ENCODE data around the gene FHIT. TPM values are rescaled to one million over a fixed set of nuclear protein-coding genes. Genes with fewer than 3 reads are reported as not detected.

Gene FHIT
- total and polyA plus RNA-seq, 2 of the 4 experiments (the other 2 are of a cell fraction): 0.07 TPM; not detected in 1

DNA sequence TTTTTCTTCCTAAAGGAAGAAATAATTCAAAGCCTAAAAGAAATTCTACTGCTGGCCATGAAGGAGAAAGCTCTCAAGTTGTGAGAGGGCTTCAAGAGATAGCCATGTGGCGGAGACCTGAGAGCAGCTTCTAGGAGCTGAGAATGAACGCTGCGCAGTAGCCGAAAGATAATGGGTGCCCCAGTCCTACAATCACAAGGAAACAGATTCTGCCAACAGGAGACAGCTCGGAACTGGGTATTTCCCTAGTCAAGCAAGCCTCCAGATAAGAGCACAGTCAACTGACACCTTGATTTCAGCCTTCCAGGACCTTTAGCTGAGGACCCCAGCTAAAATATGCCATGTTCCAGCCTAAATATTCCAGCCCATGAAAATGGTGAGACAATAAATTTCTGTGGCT, 824.1 kb downstream of the FHIT start:
- Histone ChIP-seq H2BK15ac (ENCODE audit: low read depth, low read length) (no peak overlapping the region), H2AK9ac (replicated peaks; ENCODE audit: low read depth, low read length, poor library complexity) (no peak overlapping the region), H3K27me3 (ENCODE audit: control insufficient read depth, insufficient read depth, low read length) (no peaks in the 10 kb centered on the region), H3K27ac (ENCODE audit: insufficient read depth, low read length) (no peak overlapping the region), H4K5ac (ENCODE audit: low read depth, low read length) (no peak overlapping the region), H4K8ac (ENCODE audit: low read depth in 2 of 2, low read length in 2 of 2) (no peak overlapping the region), H3K9ac (ENCODE audit: low read depth, low read length) (no peak overlapping the region), H3K4ac (ENCODE audit: low read depth, low read length) (no peak overlapping the region), H3K9me3 (ENCODE audit: control insufficient read depth, insufficient read depth, low read length) (no peaks in the 10 kb centered on the region), H4K20me1 (ENCODE audit: insufficient read depth, low read length) (no peaks in the 10 kb centered on the region), H3K14ac (replicated peaks; ENCODE audit: low read depth, low read length) (no peak overlapping the region), H3K79me1 (ENCODE audit: low read depth in 1 of 2, low read length in 2 of 2) (no peaks in the 10 kb centered on the region), H3K36me3 (ENCODE audit: control insufficient read depth, insufficient read depth, low read length) (no peaks in the 10 kb centered on the region), H2AK5ac (ENCODE audit: low read depth, low read length) (no peak overlapping the region), H2BK20ac (ENCODE audit: low read depth, low read length) (no peak overlapping the region), H2AFZ (replicated peaks; ENCODE audit: low read length, poor library complexity) (no peak overlapping the region), H2BK120ac (ENCODE audit: low read depth, low read length) (no peak overlapping the region), H3K4me2 (ENCODE audit: low read depth, low read length) (no peak overlapping the region), H3K4me1 (ENCODE audit: control insufficient read depth, insufficient read depth, low read length) (no peaks in the 10 kb centered on the region), H3K23ac (ENCODE audit: low read depth, low read length) (no peak overlapping the region), H3K9me1 (ENCODE audit: insufficient read depth, low read length) (no peaks in the 10 kb centered on the region), H3K56ac (ENCODE audit: extremely low read depth, insufficient read depth, low read length) (no peak overlapping the region), H3K4me3 (ENCODE audit: insufficient read depth, low read depth, low read length) (no peak overlapping the region), H2BK5ac (ENCODE audit: low read depth, low read length, poor library complexity, severe bottlenecking) (no peak overlapping the region), H4K91ac (ENCODE audit: insufficient read depth, low read depth, low read length) (no peak overlapping the region), H3K18ac (ENCODE audit: low read depth, low read length) (no peak overlapping the region)
- CTCF ChIA-PET: no interaction called here
- BruUV-seq (replicated peaks): no TSS peak
- POLR2A ChIA-PET (ENCODE audit: unreplicated experiment): no interaction called here
- in situ Hi-C loops (cut with MboI; ENCODE audit: low sequenced_read_pairs): no loop called here
- TF ChIP-seq BHLHE40 (IDR thresholded peaks at IDR 0.05; ENCODE audit: low read depth, low read length): no peak
- TF ChIP-seq, protein P1, sequence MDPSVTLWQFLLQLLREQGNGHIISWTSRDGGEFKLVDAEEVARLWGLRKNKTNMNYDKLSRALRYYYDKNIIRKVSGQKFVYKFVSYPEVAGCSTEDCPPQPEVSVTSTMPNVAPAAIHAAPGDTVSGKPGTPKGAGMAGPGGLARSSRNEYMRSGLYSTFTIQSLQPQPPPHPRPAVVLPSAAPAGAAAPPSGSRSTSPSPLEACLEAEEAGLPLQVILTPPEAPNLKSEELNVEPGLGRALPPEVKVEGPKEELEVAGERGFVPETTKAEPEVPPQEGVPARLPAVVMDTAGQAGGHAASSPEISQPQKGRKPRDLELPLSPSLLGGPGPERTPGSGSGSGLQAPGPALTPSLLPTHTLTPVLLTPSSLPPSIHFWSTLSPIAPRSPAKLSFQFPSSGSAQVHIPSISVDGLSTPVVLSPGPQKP (IDR thresholded peaks at IDR 0.05; ENCODE audit: borderline replicate concordance, low read depth, low read length): no peak
- TF ChIP-seq RCOR1 (IDR thresholded peaks at IDR 0.05; ENCODE audit: insufficient replicate concordance, low read length): no peak
- no peak for TF ChIP-seq SMC3 (IDR thresholded peaks at IDR 0.05; ENCODE audit: low read depth, low read length)
- TF ChIP-seq MAFK (IDR thresholded peaks at IDR 0.05; ENCODE audit: low read depth, low read length): no peak
- TF ChIP-seq, protein P2, sequence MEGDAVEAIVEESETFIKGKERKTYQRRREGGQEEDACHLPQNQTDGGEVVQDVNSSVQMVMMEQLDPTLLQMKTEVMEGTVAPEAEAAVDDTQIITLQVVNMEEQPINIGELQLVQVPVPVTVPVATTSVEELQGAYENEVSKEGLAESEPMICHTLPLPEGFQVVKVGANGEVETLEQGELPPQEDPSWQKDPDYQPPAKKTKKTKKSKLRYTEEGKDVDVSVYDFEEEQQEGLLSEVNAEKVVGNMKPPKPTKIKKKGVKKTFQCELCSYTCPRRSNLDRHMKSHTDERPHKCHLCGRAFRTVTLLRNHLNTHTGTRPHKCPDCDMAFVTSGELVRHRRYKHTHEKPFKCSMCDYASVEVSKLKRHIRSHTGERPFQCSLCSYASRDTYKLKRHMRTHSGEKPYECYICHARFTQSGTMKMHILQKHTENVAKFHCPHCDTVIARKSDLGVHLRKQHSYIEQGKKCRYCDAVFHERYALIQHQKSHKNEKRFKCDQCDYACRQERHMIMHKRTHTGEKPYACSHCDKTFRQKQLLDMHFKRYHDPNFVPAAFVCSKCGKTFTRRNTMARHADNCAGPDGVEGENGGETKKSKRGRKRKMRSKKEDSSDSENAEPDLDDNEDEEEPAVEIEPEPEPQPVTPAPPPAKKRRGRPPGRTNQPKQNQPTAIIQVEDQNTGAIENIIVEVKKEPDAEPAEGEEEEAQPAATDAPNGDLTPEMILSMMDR (conservative IDR thresholded peaks at IDR 0.05; ENCODE audit: low read depth, low read length): no peak
- TF ChIP-seq MXI1 (IDR thresholded peaks at IDR 0.05; ENCODE audit: borderline replicate concordance, low read depth, low read length): no peak
- TF ChIP-seq RFX5 (IDR thresholded peaks at IDR 0.05; ENCODE audit: low read depth, low read length): no peak
- no peak for TF ChIP-seq POLR2A (IDR thresholded peaks at IDR 0.05; ENCODE audit: low read depth, low read length)
- TF ChIP-seq RAD21 (IDR thresholded peaks at IDR 0.05; ENCODE audit: low read length): no peak
- dilution Hi-C loops (cut with HindIII; ENCODE audit: low sequenced_read_pairs, unreplicated experiment): no loop called here
- no CpG with 5 or more reads among the region's 5 CpGs for WGBS, 2 experiments (ENCODE audit: extremely low coverage in 2 of 2, insufficient read length in 1 of 2)
- DNase-seq (no peak), ATAC-seq (ENCODE audit: low read depth) (no peak)
- intact Hi-C loops (cut with micrococcal nuclease): no loop called here
